Measurements from ENCODE around the gene ICAM1. TPM values are rescaled to one million over a fixed set of nuclear protein-coding genes. Genes with fewer than 3 reads are reported as not detected.

Gene ICAM1
- total and polyA plus RNA-seq, 2 of the 13 experiments (the other 11 are each of a cell fraction or from before 2014, with no cell fraction given): 37.9 to 98.4 TPM

DNA sequence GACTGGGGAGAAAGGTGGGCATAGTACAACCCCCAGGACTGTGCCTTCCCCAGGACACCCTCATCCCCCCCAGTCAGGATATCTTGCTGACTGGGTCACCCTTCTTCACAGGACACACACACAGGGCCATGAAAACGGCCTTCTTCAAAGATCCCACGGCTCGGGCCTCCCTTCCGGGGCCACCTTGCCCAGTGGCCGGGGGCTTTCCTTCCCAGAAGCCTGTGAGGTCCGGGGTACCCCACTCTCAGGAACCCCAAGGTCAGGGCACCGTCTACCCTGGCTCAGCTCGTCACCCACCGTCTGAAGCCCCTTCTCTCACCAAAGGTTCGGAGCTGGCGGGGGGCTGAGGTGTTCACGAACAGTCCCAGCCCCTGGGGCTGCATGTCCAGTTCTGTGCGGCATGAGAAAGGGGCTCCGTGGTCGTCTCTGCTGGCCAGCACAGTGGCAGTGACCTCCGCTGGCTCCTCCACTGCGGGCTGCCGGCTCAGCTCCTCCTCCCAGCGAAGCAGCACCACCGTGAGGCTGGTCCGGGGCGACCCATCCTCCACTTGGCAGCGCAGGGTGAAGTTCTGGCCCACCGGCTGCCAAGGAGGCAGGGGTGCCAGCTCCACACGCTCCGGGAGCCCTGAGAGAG is 64.5 kb downstream of the ICAM1 start (continued):
- no peak for TF ChIP-seq ZNF230 (CRISPR knock-in tag; IDR thresholded peaks at IDR 0.05)
- TF ChIP-seq KAT8 (CRISPR knock-in tag; IDR thresholded peaks at IDR 0.05): peak; percentile 31; the same call in 1 of the 2 replicates
- TF ChIP-seq SAP130 (CRISPR knock-in tag; IDR thresholded peaks at IDR 0.05; ENCODE audit: low read depth): peak; percentile 49
- peak; percentile 82 for TF ChIP-seq HIC2 (CRISPR knock-in tag; IDR thresholded peaks at IDR 0.05; ENCODE audit: low read depth)
- TF ChIP-seq KDM2A (CRISPR knock-in tag; IDR thresholded peaks at IDR 0.05; ENCODE audit: borderline replicate concordance, low read depth): peak; percentile 68
- TF ChIP-seq, protein P1, sequence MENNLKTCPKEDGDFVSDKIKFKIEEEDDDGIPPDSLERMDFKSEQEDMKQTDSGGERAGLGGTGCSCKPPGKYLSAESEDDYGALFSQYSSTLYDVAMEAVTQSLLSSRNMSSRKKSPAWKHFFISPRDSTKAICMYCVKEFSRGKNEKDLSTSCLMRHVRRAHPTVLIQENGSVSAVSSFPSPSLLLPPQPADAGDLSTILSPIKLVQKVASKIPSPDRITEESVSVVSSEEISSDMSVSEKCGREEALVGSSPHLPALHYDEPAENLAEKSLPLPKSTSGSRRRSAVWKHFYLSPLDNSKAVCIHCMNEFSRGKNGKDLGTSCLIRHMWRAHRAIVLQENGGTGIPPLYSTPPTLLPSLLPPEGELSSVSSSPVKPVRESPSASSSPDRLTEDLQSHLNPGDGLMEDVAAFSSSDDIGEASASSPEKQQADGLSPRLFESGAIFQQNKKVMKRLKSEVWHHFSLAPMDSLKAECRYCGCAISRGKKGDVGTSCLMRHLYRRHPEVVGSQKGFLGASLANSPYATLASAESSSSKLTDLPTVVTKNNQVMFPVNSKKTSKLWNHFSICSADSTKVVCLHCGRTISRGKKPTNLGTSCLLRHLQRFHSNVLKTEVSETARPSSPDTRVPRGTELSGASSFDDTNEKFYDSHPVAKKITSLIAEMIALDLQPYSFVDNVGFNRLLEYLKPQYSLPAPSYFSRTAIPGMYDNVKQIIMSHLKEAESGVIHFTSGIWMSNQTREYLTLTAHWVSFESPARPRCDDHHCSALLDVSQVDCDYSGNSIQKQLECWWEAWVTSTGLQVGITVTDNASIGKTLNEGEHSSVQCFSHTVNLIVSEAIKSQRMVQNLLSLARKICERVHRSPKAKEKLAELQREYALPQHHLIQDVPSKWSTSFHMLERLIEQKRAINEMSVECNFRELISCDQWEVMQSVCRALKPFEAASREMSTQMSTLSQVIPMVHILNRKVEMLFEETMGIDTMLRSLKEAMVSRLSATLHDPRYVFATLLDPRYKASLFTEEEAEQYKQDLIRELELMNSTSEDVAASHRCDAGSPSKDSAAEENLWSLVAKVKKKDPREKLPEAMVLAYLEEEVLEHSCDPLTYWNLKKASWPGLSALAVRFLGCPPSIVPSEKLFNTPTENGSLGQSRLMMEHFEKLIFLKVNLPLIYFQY (CRISPR knock-in tag; IDR thresholded peaks at IDR 0.05; ENCODE audit: borderline replicate concordance): 0 out of 2 replicates have a peak, but pooled peaks have one; percentile 28
- TF ChIP-seq, protein P2, sequence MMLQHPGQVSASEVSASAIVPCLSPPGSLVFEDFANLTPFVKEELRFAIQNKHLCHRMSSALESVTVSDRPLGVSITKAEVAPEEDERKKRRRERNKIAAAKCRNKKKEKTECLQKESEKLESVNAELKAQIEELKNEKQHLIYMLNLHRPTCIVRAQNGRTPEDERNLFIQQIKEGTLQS (CRISPR knock-in tag; IDR thresholded peaks at IDR 0.05): no peak
- TF ChIP-seq IKZF5 (CRISPR knock-in tag; IDR thresholded peaks at IDR 0.05): 0 out of 2 replicates have a peak, but pooled peaks have one; percentile 38
- 0 out of 2 replicates have a peak, but pooled peaks have one; percentile 29 for TF ChIP-seq ZNF343 (CRISPR knock-in tag; IDR thresholded peaks at IDR 0.05)
- TF ChIP-seq EED (CRISPR knock-in tag; IDR thresholded peaks at IDR 0.05): 0 out of 2 replicates have a peak, but pooled peaks have one; percentile 8
- 0 out of 2 replicates have a peak, but pooled peaks have one; percentile 14 for TF ChIP-seq DZIP1 (CRISPR knock-in tag; IDR thresholded peaks at IDR 0.05)
- no peak for TF ChIP-seq ATF7-NPFF (CRISPR knock-in tag; IDR thresholded peaks at IDR 0.05; ENCODE audit: low read depth)
- TF ChIP-seq, protein P3, sequence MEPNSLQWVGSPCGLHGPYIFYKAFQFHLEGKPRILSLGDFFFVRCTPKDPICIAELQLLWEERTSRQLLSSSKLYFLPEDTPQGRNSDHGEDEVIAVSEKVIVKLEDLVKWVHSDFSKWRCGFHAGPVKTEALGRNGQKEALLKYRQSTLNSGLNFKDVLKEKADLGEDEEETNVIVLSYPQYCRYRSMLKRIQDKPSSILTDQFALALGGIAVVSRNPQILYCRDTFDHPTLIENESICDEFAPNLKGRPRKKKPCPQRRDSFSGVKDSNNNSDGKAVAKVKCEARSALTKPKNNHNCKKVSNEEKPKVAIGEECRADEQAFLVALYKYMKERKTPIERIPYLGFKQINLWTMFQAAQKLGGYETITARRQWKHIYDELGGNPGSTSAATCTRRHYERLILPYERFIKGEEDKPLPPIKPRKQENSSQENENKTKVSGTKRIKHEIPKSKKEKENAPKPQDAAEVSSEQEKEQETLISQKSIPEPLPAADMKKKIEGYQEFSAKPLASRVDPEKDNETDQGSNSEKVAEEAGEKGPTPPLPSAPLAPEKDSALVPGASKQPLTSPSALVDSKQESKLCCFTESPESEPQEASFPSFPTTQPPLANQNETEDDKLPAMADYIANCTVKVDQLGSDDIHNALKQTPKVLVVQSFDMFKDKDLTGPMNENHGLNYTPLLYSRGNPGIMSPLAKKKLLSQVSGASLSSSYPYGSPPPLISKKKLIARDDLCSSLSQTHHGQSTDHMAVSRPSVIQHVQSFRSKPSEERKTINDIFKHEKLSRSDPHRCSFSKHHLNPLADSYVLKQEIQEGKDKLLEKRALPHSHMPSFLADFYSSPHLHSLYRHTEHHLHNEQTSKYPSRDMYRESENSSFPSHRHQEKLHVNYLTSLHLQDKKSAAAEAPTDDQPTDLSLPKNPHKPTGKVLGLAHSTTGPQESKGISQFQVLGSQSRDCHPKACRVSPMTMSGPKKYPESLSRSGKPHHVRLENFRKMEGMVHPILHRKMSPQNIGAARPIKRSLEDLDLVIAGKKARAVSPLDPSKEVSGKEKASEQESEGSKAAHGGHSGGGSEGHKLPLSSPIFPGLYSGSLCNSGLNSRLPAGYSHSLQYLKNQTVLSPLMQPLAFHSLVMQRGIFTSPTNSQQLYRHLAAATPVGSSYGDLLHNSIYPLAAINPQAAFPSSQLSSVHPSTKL (CRISPR knock-in tag; IDR thresholded peaks at IDR 0.05): 0 out of 2 replicates have a peak, but pooled peaks have one; percentile 19
- 0 out of 2 replicates have a peak, but pooled peaks have one; percentile 18 for TF ChIP-seq GATAD1 (CRISPR knock-in tag; IDR thresholded peaks at IDR 0.05)

All from HepG2 (cell line).